Upper lobe of left lung (tissue), 6 donors: ENCODE measurements around the gene GRIK3. TPM values are rescaled to one million over a fixed set of nuclear protein-coding genes. Genes with fewer than 3 reads are reported as not detected.

Experiments
- ATAC-seq, 2 donors: fragments of 200-7000 bp; cut with Tn5 transposase; one replicate each; pipeline ENCODE4 v1.9.1; 2022; ENCODE audit warnings: mild to moderate bottlenecking in 2 of 2, moderate library complexity in 2 of 2; ENCODE audit not compliant: low FRiP score in 2 of 2
- DNase-seq, 2 donors: peaks; one replicate each; pipeline ENCODE4 v3.0.0-alpha.2; 2019 to 2020
- H3K27ac ChIP-seq, 4 donors: fragments of 200-600 bp; sonication (generic); one replicate each; pipeline ENCODE4 v1.5.1; 2016 to 2019
- H3K27me3 ChIP-seq, 4 donors: fragments of 200-600 bp; sonication (generic); one replicate each; pipeline ENCODE4 v1.5.1; 2017 to 2019
- H3K36me3 ChIP-seq, 4 donors: fragments of 200-600 bp; sonication (generic); one replicate each; pipeline ENCODE4 v1.5.1; 2016 to 2019
- H3K4me1 ChIP-seq, 4 donors: fragments of 200-600 bp; sonication (generic); one replicate each; pipeline ENCODE4 v1.5.1; 2018 to 2019
- H3K4me3 ChIP-seq, 4 donors: fragments of 200-600 bp; sonication (generic); one replicate each; pipeline ENCODE4 v1.5.1; 2017 to 2019; ENCODE audit warnings: mild to moderate bottlenecking in 2 of 4, moderate library complexity in 1 of 4
- H3K9me3 ChIP-seq, 4 donors: fragments of 200-600 bp; sonication (generic); one replicate each; pipeline ENCODE4 v1.5.1; 2018 to 2019
- EP300 ChIP-seq, 4 donors: sonication (generic); formaldehyde crosslinking; IDR thresholded peaks; one replicate each; pipeline ENCODE4 v1.5.1; 2017; ENCODE audit warnings: antibody characterized with exemption in 4 of 4, control low read depth in 2 of 4
- POLR2A ChIP-seq, 4 donors: fragments of 450-650 bp; IDR thresholded peaks; one replicate each; pipeline ENCODE4 v1.5.1; 2016 to 2017; ENCODE audit warnings: antibody characterized with exemption in 4 of 4, mild to moderate bottlenecking in 2 of 4
- POLR2AphosphoS5 ChIP-seq, 2 donors: sonication (generic); formaldehyde crosslinking; IDR thresholded peaks; one replicate each; pipeline ENCODE4 v1.5.1; 2017; ENCODE audit warnings: antibody characterized with exemption in 2 of 2
- WGBS, 2 donors: methylation state at CpG; one replicate each; pipeline ENCODE4 v1.1.5; 2017 to 2018; 5-methylcytosine and 5-hydroxymethylcytosine counted together
- total RNA-seq, 6 donors: library from RNA; depleted of rRNA in 4 of 6; stranded (reverse); fragments of >200 nt in 4 of 6; gene quantifications; one replicate each; pipeline versions ENCODE4 v1.1.0 to v1.2.1, GENCODE V29; 2016 to 2021
- TF ChIP-seq, protein P1 (sequence below), 6 experiments: fragments of 450-650 bp in 4 of 6; fragments of 200-600 bp in 2 of 6; sonication (generic) in 2 of 6; IDR thresholded peaks; one replicate each; pipeline ENCODE4 v1.5.1; 2016 to 2019; ENCODE audit warnings: antibody characterized with exemption in 6 of 6
- donor health status: DM: no; HTN: no; CAD: no; lungs with moderate emphysema.
- donor health status: DM: no; HTN: yes; CAD: no; lungs with severe emphysema.

GRIK3 gene
- total RNA-seq, 6 donors from 2014 or later = 0.10 to 0.22 TPM; not detected in 4

- DNase-seq = no peak
- no peaks in the 10 kb centered on the region for H3K36me3 ChIP-seq
- TF ChIP-seq POLR2AphosphoS5 (IDR thresholded peaks at IDR 0.05) (no peak), EP300 (IDR thresholded peaks at IDR 0.05) (no peak)
- TF ChIP-seq, protein P1, sequence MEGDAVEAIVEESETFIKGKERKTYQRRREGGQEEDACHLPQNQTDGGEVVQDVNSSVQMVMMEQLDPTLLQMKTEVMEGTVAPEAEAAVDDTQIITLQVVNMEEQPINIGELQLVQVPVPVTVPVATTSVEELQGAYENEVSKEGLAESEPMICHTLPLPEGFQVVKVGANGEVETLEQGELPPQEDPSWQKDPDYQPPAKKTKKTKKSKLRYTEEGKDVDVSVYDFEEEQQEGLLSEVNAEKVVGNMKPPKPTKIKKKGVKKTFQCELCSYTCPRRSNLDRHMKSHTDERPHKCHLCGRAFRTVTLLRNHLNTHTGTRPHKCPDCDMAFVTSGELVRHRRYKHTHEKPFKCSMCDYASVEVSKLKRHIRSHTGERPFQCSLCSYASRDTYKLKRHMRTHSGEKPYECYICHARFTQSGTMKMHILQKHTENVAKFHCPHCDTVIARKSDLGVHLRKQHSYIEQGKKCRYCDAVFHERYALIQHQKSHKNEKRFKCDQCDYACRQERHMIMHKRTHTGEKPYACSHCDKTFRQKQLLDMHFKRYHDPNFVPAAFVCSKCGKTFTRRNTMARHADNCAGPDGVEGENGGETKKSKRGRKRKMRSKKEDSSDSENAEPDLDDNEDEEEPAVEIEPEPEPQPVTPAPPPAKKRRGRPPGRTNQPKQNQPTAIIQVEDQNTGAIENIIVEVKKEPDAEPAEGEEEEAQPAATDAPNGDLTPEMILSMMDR (IDR thresholded peaks at IDR 0.05) = no peak
- 80 to 92% methylated on average over 5 to 6 of the region's 6 CpGs for WGBS, 2 donors
- no peak overlapping the region for H3K4me3 ChIP-seq
- H3K27ac ChIP-seq = no peak overlapping the region
- H3K9me3 ChIP-seq = no peaks in the 10 kb centered on the region
- H3K4me1 ChIP-seq = no peaks in the 10 kb centered on the region
- H3K27me3 ChIP-seq = no peaks in the 10 kb centered on the region
- no peak for ATAC-seq
Measured at GRCh38 chr1:36825226-36825625, 209.1 kb downstream of the GRIK3 start.

DNA sequence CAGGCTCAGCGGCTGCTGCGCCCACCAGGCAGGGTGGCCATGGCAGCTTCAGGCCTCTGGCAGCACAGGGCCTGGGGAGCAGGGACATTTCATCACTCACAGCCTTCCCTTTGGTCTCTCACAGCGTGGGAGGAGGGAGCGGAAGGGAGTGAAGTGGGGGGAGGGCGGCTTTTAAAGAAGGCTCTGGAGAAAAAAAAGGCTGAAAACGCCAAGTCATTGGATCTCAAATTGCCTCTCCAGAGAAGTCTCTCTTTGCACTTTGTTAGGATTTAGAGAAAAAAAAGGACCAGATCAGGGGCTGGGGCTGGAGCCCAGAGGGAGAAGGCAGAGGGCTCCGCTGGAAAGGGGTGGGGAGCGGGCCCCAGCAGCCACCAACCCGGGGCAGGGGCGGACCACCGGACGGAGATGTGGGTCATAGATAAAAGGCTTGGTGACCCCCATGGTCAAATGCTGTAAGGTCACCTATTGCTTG lies 209.9 kb downstream of the GRIK3 start:
- no peak for ATAC-seq
- peak in 1 of 2 donors; percentile 50 for DNase-seq

GRCh38 chr1:36822648-36823047 lies 211.7 kb downstream of the GRIK3 start:
- Histone ChIP-seq H3K27me3 (no peaks in the 10 kb centered on the region), H3K27ac (no peak overlapping the region), H3K36me3 (no peaks in the 10 kb centered on the region), H3K4me3 (no peak overlapping the region), H3K9me3 (no peaks in the 10 kb centered on the region), H3K4me1 (no peaks in the 10 kb centered on the region)
- TF ChIP-seq POLR2A (IDR thresholded peaks at IDR 0.05) = no peak
- TF ChIP-seq EP300 (IDR thresholded peaks at IDR 0.05) = no peak
- TF ChIP-seq, protein P1 (IDR thresholded peaks at IDR 0.05) = no peak
- TF ChIP-seq POLR2AphosphoS5 (IDR thresholded peaks at IDR 0.05) = no peak
- 49% methylated on average over 2 of the region's 2 CpGs; no CpG with 5 or more reads in 1 of the 2 donors for WGBS, 2 donors
- no peak for ATAC-seq
- DNase-seq = no peak

More for the DNA sequence above, 209.9 kb downstream of the GRIK3 start:
- no peaks in the 10 kb centered on the region for H3K36me3 ChIP-seq
- H3K27me3 ChIP-seq = no peaks in the 10 kb centered on the region
- no peaks in the 10 kb centered on the region for H3K9me3 ChIP-seq
- no peak for TF ChIP-seq EP300 (IDR thresholded peaks at IDR 0.05)
- TF ChIP-seq, protein P1 (IDR thresholded peaks at IDR 0.05) = no peak
- no peak for TF ChIP-seq POLR2AphosphoS5 (IDR thresholded peaks at IDR 0.05)
- TF ChIP-seq POLR2A (IDR thresholded peaks at IDR 0.05) = no peak
- H3K4me3 ChIP-seq = no peak overlapping the region
- H3K27ac ChIP-seq = no peak overlapping the region
- H3K4me1 ChIP-seq = no peaks in the 10 kb centered on the region
- WGBS, 2 donors = 26 to 30% methylated on average over 12 of the region's 12 CpGs

- Histone ChIP-seq H3K27me3 (no peaks in the 10 kb centered on the region), H3K36me3 (no peaks in the 10 kb centered on the region), H3K27ac (no peak overlapping the region), H3K9me3 (no peaks in the 10 kb centered on the region), H3K4me3 (no peak overlapping the region), H3K4me1 (no peaks in the 10 kb centered on the region)
- WGBS, 2 donors = 71 to 75% methylated on average over 7 of the region's 7 CpGs
- ATAC-seq (no peak), DNase-seq (no peak)
- TF ChIP-seq, protein P1 (IDR thresholded peaks at IDR 0.05) = no peak
- TF ChIP-seq POLR2AphosphoS5 (IDR thresholded peaks at IDR 0.05) (no peak), EP300 (IDR thresholded peaks at IDR 0.05) (no peak)
Measured at GRCh38 chr1:36821386-36821785, 212.9 kb downstream of the GRIK3 start.

DNA sequence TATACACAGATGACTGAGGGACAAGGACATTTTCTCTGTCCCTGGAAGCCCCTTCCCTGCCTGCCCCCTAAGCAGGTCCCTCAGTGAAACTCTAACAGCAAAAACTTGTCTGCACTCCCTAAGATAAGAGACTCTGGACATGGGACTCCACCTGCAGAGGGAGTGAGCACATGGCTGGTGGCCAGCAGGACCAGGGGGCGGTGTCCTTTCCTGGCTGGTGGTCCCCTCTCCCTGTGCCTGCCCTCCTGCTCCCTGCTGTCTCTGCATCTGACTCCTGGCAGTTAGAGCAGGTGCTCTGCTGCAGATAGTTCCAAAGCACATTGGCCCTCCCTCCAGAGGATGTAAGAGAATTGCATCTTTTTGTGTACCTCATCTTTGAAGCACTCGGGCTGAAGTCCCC lies 215.5 kb downstream of the GRIK3 start:
- no peaks in the 10 kb centered on the region for H3K36me3 ChIP-seq
- H3K4me3 ChIP-seq = no peak overlapping the region
- DNase-seq (no peak), ATAC-seq (no peak)
- no peaks in the 10 kb centered on the region for H3K9me3 ChIP-seq
- H3K27me3 ChIP-seq = no peaks in the 10 kb centered on the region
- H3K27ac ChIP-seq = no peak overlapping the region
- WGBS, 2 donors = 60 to 72% methylated on average over 2 of the region's 2 CpGs
- no peaks in the 10 kb centered on the region for H3K4me1 ChIP-seq
- TF ChIP-seq POLR2AphosphoS5 (IDR thresholded peaks at IDR 0.05) (no peak), POLR2A (IDR thresholded peaks at IDR 0.05) (no peak), EP300 (IDR thresholded peaks at IDR 0.05) (no peak)
- TF ChIP-seq, protein P1 (IDR thresholded peaks at IDR 0.05) = no peak
